OCI-LY1 (cell line): ENCODE results near the gene USP36.
"Not testable (repeated sequence)": the region's sequence is repeated elsewhere in the genome, so short reads cannot be mapped to it uniquely, and the experiment has no call there.

ENCODE experiments used
- CTCF ChIP-seq: fragments of 200-600 bp; sonication (generic), shearing (Covaris generic); IDR thresholded peaks from 2 replicates; pipeline ENCODE4 v1.5.1; 2017; ENCODE audit warnings: mild to moderate bottlenecking, antibody characterized with exemption, low read length, moderate library complexity, mixed read lengths
- EZH2 ChIP-seq: fragments of 200-600 bp; sonication (generic), shearing (Covaris generic); IDR thresholded peaks from 2 replicates; pipeline ENCODE4 v1.8.0; 2017; ENCODE audit warnings: borderline replicate concordance, mixed run types, mild to moderate bottlenecking, antibody characterized with exemption, low read length, moderate library complexity, mixed read lengths

- TF ChIP-seq EZH2, CTCF: not testable (repeated sequence)
These were observed 49.5 kb upstream of the USP36 start for GRCh38 chr17:78890096-78890495.
